Left ventricle myocardium inferior (tissue), 1 donor: ENCODE results near the gene FSD1. TPM values are rescaled to one million over a fixed set of nuclear protein-coding genes. Genes with fewer than 3 reads are reported as not detected.

Experiments
- DNase-seq: peaks from one replicate; pipeline ENCODE4 v3.0.0-alpha.2; 2020
- H3K27ac ChIP-seq: fragments of 200-600 bp; replicated peaks from 2 replicates; pipeline ENCODE4 v1.8.0; 2021
- H3K27me3 ChIP-seq: fragments of 200-600 bp; 2 replicates; pipeline ENCODE4 v1.8.0; 2021; ENCODE audit warnings: low read depth
- H3K36me3 ChIP-seq: fragments of 200-600 bp; 2 replicates; pipeline ENCODE4 v1.8.0; 2021
- H3K4me1 ChIP-seq: fragments of 200-600 bp; 2 replicates; pipeline ENCODE4 v1.8.0; 2021
- H3K4me3 ChIP-seq: fragments of 200-600 bp; 2 replicates; pipeline ENCODE4 v1.8.0; 2021; ENCODE audit warnings: mild to moderate bottlenecking, moderate library complexity
- H3K9me3 ChIP-seq: fragments of 200-600 bp; replicated peaks from 2 replicates; pipeline ENCODE4 v1.8.0; 2021
- intact Hi-C: fragments of 100-400 bp; cut with micrococcal nuclease; formaldehyde crosslinking; loops from one replicate; pipeline ENCODE4 v1.11.0; 2022
- total RNA-seq: library from RNA; stranded (reverse); fragmentation: NEBNext Ultra II Directional; extraction: Animal tissue kit (Norgen Biotek cat#: 25700); gene quantifications from one replicate; pipeline ENCODE4 v1.2.1, GENCODE V29; 2021
- TF ChIP-seq, protein P1 (sequence below): fragments of 200-600 bp; IDR thresholded peaks from 2 replicates; pipeline ENCODE4 v1.8.0; 2021; ENCODE audit warnings: antibody characterized with exemption, mild to moderate bottlenecking, borderline replicate concordance
- donor health status: DM: no; HTN: yes; CAD: no; lungs with severe emphysema.

FSD1 gene
- total RNA-seq, 1 donor from 2014 or later = not detected

DNA sequence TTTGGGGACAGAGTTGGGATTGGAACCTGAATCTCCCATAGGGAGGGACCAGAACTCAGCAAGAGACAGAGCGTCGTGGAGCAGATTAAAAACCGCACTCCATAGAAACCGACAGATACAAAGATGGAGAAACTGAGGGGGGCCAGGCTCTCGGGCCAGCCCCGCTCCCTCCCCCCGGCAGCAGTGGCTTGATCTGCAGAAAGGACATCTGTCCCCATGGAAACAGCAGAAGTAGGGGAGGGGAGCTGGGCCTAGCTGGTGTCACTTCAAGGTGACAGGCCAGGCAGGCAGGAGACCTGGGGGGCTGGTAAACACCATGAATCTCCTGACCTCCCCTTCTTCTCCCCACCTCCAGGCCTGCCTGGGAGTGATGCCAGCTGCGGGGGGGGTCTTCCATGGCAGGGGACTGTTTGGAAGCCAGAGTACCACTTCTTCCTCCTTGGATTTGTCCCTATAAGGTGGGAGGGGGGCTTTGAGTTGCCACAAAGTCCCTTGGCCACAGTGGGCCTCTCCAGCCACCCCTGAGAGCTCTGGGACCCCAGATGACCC, 13.1 kb upstream of the FSD1 start:
- TF ChIP-seq, protein P1, sequence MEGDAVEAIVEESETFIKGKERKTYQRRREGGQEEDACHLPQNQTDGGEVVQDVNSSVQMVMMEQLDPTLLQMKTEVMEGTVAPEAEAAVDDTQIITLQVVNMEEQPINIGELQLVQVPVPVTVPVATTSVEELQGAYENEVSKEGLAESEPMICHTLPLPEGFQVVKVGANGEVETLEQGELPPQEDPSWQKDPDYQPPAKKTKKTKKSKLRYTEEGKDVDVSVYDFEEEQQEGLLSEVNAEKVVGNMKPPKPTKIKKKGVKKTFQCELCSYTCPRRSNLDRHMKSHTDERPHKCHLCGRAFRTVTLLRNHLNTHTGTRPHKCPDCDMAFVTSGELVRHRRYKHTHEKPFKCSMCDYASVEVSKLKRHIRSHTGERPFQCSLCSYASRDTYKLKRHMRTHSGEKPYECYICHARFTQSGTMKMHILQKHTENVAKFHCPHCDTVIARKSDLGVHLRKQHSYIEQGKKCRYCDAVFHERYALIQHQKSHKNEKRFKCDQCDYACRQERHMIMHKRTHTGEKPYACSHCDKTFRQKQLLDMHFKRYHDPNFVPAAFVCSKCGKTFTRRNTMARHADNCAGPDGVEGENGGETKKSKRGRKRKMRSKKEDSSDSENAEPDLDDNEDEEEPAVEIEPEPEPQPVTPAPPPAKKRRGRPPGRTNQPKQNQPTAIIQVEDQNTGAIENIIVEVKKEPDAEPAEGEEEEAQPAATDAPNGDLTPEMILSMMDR = no peak
- DNase-seq = no peak
- Histone ChIP-seq H3K9me3 (no peaks in the 10 kb centered on the region), H3K27me3 (peaks cover 75% of the 10 kb centered on the region), H3K4me3 (no peak overlapping the region), H3K36me3 (no peaks in the 10 kb centered on the region), H3K4me1 (no peaks in the 10 kb centered on the region), H3K27ac (no peak overlapping the region)
- intact Hi-C loops = no loop called here

DNA sequence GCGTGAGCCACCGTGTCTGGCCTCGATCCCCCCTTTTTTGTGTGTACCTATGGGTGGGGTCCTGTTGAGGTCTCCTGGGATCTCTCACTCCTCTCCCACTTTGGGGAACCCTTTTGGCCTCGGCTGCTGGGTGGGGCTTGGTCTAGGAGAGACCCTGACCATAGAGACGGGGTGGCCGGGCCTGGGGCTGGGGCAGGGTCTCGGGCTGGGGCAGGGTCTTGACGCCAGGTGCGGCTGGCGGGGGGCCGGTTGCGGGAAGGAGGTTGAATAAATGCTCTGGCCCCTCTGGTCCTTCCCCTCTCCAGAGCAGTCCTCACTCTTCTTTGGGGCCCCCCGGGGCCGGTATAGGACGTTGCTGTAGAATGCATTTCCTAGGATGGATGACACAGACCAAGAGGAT, 11.9 kb upstream of the FSD1 start:
- no peak for DNase-seq
- peaks cover 74% of the 10 kb centered on the region for H3K27me3 ChIP-seq
- no peaks in the 10 kb centered on the region for H3K36me3 ChIP-seq
- H3K4me3 ChIP-seq = no peak overlapping the region
- no peak overlapping the region for H3K27ac ChIP-seq
- intact Hi-C loops = no loop called here
- no peaks in the 10 kb centered on the region for H3K4me1 ChIP-seq
- TF ChIP-seq, protein P1 = no peak
- no peaks in the 10 kb centered on the region for H3K9me3 ChIP-seq

DNA sequence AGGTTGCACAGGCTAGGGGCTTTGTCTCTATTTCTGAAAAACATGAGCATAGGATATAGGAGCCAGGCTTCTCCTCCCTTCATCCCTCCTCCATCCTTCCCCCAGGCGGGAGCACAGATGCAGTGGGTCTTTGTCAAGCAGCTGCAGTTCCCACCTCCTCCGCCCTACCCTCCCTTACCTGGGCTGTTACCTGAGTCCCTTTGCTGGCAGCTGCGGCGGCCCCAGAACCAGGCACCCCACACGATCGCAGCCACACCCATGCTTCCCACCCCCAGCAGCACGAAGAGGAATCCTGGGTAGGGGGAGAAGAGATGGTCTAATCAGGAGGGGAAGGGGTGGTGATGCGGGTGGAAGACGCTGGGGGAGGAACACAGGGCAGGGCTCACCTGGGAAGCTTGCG, 10.0 kb upstream of the FSD1 start:
- intact Hi-C loops = no loop called here
- Histone ChIP-seq H3K36me3 (no peaks in the 10 kb centered on the region), H3K4me1 (no peaks in the 10 kb centered on the region), H3K9me3 (no peaks in the 10 kb centered on the region), H3K4me3 (no peak overlapping the region), H3K27ac (no peak overlapping the region), H3K27me3 (peaks cover 76% of the 10 kb centered on the region)
- TF ChIP-seq, protein P1 = no peak
- no peak for DNase-seq

DNA sequence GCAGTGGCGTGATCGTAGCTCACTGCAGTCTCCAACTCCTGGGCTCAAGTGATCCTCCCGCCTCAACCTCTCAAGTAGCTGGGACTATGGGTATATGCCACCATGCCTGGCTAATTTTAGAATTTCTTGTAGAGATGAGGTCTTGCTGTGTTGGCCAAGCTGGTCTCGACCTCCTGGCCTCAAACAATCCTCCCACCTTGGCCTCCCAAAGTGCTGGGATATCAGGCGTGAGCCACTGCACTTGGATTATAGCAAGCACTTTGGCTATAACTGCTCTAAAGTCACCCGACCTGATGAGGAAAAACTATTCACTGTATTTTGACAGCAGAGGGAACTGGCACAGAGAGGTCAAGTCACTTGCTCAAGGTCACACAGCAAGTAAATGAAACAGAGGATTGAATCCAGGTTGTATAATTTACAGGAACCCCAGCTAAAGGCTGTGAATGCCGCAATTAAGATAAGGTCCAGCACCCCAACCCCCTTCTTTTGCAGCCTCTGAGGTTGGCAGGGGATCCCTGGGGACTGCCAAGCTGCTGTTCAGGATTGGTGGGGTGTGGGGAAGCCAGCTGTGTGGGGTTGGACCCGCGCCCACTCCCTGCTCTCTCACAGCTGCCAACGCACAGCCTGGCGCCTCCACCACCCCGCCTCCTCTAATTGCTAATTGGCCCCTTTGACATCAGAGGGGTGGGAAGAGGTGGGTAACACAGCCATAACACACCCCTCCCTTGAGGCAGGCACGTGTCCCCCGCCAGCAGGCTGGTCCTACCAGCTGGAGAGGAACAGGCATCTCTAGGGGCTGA, 8.2 kb upstream of the FSD1 start:
- Histone ChIP-seq H3K4me3 (no peak overlapping the region), H3K36me3 (no peaks in the 10 kb centered on the region), H3K27me3 (peaks cover 71% of the 10 kb centered on the region), H3K9me3 (no peaks in the 10 kb centered on the region), H3K27ac (no peak overlapping the region), H3K4me1 (no peaks in the 10 kb centered on the region)
- intact Hi-C loops = no loop called here
- TF ChIP-seq, protein P1 = no peak
- DNase-seq = no peak

DNA sequence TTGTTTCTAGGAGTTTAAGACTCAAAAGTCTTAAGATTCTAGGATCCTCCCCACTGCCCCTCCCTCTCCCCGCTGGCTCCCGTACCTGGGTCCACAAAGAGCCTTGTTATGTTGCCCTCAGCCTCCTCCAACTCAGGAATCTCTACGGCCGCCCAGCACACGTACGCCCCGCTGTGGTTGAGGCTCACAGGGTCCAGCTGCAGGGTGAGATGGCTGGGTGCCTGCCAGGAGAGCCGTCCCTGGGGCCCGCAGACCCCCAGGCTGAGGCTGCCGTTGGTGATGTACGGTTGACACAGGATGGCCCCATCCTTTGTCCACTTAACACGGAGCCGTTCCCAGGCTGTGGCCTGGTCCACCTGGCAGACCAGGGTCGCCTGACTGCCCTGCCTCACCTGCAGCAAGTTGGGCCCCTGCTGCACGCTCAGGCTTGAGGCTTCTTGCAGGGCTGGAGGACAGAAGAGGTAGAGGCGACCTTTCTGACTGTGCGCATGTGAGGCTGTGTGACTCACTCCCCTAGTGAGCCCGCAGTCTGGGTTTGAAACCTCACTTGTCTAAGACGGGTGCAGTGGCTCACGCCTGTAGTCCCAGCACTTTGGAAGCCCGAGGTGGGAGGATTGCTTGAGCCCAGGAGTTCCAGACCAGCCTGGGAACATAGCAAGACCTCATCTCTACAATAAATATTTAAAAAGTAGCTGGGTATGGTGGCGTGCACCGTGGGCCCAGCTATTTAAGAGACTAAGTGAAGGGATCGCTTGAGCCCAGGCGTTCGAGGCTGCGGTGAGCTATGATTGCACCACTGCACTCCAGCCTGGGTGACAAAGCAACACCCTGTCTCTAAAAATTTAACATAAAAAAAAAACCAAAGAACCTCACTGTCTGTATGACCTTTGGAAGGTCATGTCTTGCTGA, 6.2 kb upstream of the FSD1 start:
- H3K36me3 ChIP-seq = no peaks in the 10 kb centered on the region
- no peak for DNase-seq
- no peak overlapping the region for H3K27ac ChIP-seq
- TF ChIP-seq, protein P1 = no peak
- intact Hi-C loops = no loop called here
- no peaks in the 10 kb centered on the region for H3K9me3 ChIP-seq
- peaks cover 73% of the 10 kb centered on the region for H3K27me3 ChIP-seq
- no peaks in the 10 kb centered on the region for H3K4me1 ChIP-seq
- no peak overlapping the region for H3K4me3 ChIP-seq
